ENCODE results near the gene ATP6V0A4. TPM values are rescaled to one million over a fixed set of nuclear protein-coding genes. Genes with fewer than 3 reads are reported as not detected.

ATP6V0A4 gene
- total and polyA plus RNA-seq, 2 donors (not counting 1 experiment from before 2014, with no cell fraction given) = not detected

GRCh38 chr7:138750473-138750872 lies 47.5 kb downstream of the ATP6V0A4 start:
- H3K36me3 ChIP-seq (replicated peaks in 1 of 2; ENCODE audit: control extremely low read depth in 1 of 2, control insufficient read depth in 1 of 2, extremely low read depth in 1 of 2, insufficient read depth in 2 of 2, low read length in 1 of 2) = no peaks in the 10 kb centered on the region
- Mint-ChIP-seq H3K27me3 (peaks cover 8% of the 10 kb centered on the region), H3K9me3 (ENCODE audit: insufficient read depth) (no peaks in the 10 kb centered on the region), H3K4me1 (no peaks in the 10 kb centered on the region), H3K27ac (no peak overlapping the region), H3K4me3 (no peak overlapping the region)
- peaks cover 0 to 9% (median 0%) of the 10 kb centered on the region in 3 donors for H3K9me3 ChIP-seq (ENCODE audit: control extremely low read depth in 1 of 3, control insufficient read depth in 2 of 3, insufficient read depth in 1 of 3, low read length in 2 of 3)
- no peak overlapping the region for H3K27ac ChIP-seq (ENCODE audit: low read length in 2 of 2)
- DNase-seq (no peak), ATAC-seq (ENCODE audit: low read depth) (no peak)
- H3K27me3 ChIP-seq (replicated peaks in 1 of 4; ENCODE audit: control extremely low read depth in 1 of 4, control insufficient read depth in 3 of 4, insufficient read depth in 4 of 4, low read length in 3 of 4) = no peaks in the 10 kb centered on the region
- no peaks in the 10 kb centered on the region for H3K79me2 ChIP-seq (ENCODE audit: control insufficient read depth, insufficient read depth, low read length)
- ChIA-PET CTCF (no interaction called here), POLR2A (no interaction called here)
- no peak overlapping the region for H3K9ac ChIP-seq (ENCODE audit: low read length)
- 94% methylated on average over 14 of the region's 15 CpGs for WGBS (ENCODE audit: insufficient coverage)
- H4K20me1 ChIP-seq (ENCODE audit: control insufficient read depth, insufficient read depth, low read length, poor library complexity, severe bottlenecking) = no peaks in the 10 kb centered on the region
- no peak overlapping the region for H2AFZ ChIP-seq (ENCODE audit: insufficient read depth, low read depth, low read length, poor library complexity, severe bottlenecking)
- H3K4me1 ChIP-seq (ENCODE audit: control insufficient read depth in 2 of 2, insufficient read depth in 2 of 2, low read length in 2 of 2) = peaks cover 0 to 2% of the 10 kb centered on the region in 2 donors
- intact Hi-C loops (cut with micrococcal nuclease) = no loop called here
- no peak for TF ChIP-seq EZH2 (IDR thresholded peaks at IDR 0.05; ENCODE audit: borderline replicate concordance, insufficient read depth, low read depth, low read length, poor library complexity, severe bottlenecking)
- no peak for TF ChIP-seq CTCF (IDR thresholded peaks at IDR 0.05)
- no peak overlapping the region for H3K4me2 ChIP-seq (replicated peaks; ENCODE audit: low read depth, low read length, poor library complexity, severe bottlenecking)
- H3K4me3 ChIP-seq (ENCODE audit: control extremely low read depth in 1 of 5, extremely low read depth in 1 of 5, insufficient read depth in 1 of 5, low read depth in 2 of 5, low read length in 4 of 5) = no peak overlapping the region

DNA sequence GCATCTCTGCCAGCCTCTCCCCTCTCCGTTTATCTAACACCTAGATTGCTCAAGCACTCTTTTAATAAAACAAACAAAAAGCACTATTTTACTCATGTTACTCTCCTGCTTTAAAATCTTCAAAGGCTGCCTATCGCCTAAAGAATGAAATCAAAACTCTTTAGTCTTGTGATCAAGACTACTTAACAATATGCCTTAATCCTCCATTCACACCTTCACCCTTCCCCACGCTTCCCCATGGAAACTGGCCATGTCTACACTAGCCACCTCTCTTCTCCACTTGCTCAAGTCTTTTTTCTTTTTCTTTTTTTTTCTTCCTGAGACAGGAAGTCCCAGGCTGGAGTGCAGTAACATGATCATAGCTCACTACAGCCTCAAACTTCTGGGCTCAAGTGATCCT lies 48.0 kb downstream of the ATP6V0A4 start:
- no peak overlapping the region for H3K4me3 ChIP-seq (ENCODE audit: control extremely low read depth in 1 of 5, extremely low read depth in 1 of 5, insufficient read depth in 1 of 5, low read depth in 2 of 5, low read length in 4 of 5)
- ChIA-PET CTCF (no interaction called here), POLR2A (no interaction called here)
- no peaks in the 10 kb centered on the region for H3K79me2 ChIP-seq (ENCODE audit: control insufficient read depth, insufficient read depth, low read length)
- H3K4me3 Mint-ChIP-seq = no peak overlapping the region
- no peaks in the 10 kb centered on the region for H3K36me3 ChIP-seq (replicated peaks in 1 of 2; ENCODE audit: control extremely low read depth in 1 of 2, control insufficient read depth in 1 of 2, extremely low read depth in 1 of 2, insufficient read depth in 2 of 2, low read length in 1 of 2)
- no peak for DNase-seq
- H3K4me1 Mint-ChIP-seq = no peaks in the 10 kb centered on the region
- intact Hi-C loops (cut with micrococcal nuclease) = no loop called here
- no peak for ATAC-seq (ENCODE audit: low read depth)
- peaks cover 0 to 2% of the 10 kb centered on the region in 2 donors for H3K4me1 ChIP-seq (ENCODE audit: control insufficient read depth in 2 of 2, insufficient read depth in 2 of 2, low read length in 2 of 2)
- H4K20me1 ChIP-seq (ENCODE audit: control insufficient read depth, insufficient read depth, low read length, poor library complexity, severe bottlenecking) = no peaks in the 10 kb centered on the region
- H3K9ac ChIP-seq (ENCODE audit: low read length) = no peak overlapping the region
- no peak overlapping the region for H2AFZ ChIP-seq (ENCODE audit: insufficient read depth, low read depth, low read length, poor library complexity, severe bottlenecking)
- no peak overlapping the region for H3K4me2 ChIP-seq (replicated peaks; ENCODE audit: low read depth, low read length, poor library complexity, severe bottlenecking)
- H3K27ac ChIP-seq (ENCODE audit: low read length in 2 of 2) = no peak overlapping the region
- H3K9me3 Mint-ChIP-seq (ENCODE audit: insufficient read depth) = no peaks in the 10 kb centered on the region
- no peak overlapping the region for H3K27ac Mint-ChIP-seq
- H3K27me3 ChIP-seq (replicated peaks in 1 of 4; ENCODE audit: control extremely low read depth in 1 of 4, control insufficient read depth in 3 of 4, insufficient read depth in 4 of 4, low read length in 3 of 4) = no peaks in the 10 kb centered on the region
- peaks cover 0 to 9% (median 0%) of the 10 kb centered on the region in 3 donors for H3K9me3 ChIP-seq (ENCODE audit: control extremely low read depth in 1 of 3, control insufficient read depth in 2 of 3, insufficient read depth in 1 of 3, low read length in 2 of 3)
- no peak for TF ChIP-seq EZH2 (IDR thresholded peaks at IDR 0.05; ENCODE audit: borderline replicate concordance, insufficient read depth, low read depth, low read length, poor library complexity, severe bottlenecking)
- TF ChIP-seq CTCF (IDR thresholded peaks at IDR 0.05) = no peak
- 94% methylated on average over 3 of the region's 3 CpGs for WGBS (ENCODE audit: insufficient coverage)
- H3K27me3 Mint-ChIP-seq = peaks cover 8% of the 10 kb centered on the region

Data from B cell (primary cell).